Jurkat, Clone E6-1 (cell line): ENCODE results near the gene CDRT4.

Source experiments
- DNase-seq: peaks from one replicate; pipeline ENCODE4 v3.0.0-alpha.2; 2011; ENCODE audit warnings: low read depth, low spot score
- H3K4me3 ChIP-seq: 2 replicates; pipeline ENCODE4 v1.5.1; 2011; ENCODE audit warnings: mild to moderate bottlenecking, low read length, control low read depth, moderate library complexity

Gene CDRT4

DNA sequence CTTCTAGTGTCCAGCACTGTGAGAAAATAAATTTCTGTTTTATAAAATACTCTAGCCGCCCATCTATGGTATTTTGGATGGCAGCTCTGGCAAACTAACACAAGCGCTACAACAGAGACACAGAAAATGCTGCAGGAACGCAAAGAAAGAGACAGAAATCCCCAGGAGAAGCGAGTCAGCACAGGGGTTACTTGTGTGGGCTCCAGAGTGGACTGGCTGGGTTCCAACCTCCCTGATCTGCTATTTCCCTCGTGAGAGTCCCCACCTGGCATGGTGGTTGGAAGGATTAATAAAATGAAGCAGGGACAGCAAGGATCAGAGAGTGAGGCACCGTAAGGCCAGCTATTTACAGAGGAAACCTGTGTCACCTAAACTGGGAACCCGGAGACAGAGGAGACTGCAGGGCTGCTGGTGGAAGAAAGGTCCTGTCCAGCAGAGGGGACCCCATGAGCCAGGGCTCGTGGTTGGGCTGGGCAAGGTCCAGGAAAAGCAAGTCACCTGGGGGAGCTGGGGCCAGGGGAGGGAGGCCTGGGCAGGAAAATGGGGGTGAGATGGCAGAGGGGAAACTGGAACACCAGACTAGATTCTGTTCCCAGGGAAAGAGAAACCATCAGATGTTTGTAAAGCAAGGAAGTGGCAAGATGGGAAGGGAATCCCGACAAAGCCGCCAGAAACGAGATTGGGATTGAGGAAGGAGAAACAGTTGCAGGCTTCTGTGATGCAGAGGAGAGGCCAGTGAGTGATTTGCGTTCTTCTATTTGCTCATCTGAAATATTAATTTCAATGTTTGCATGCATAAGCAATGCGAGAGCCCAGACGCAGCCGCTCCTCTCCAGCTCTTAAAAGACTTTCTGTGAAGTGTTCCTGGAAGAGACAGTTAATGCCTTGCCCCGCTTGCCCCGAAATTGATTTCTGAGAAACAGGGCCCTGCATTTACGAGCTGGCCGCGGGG lies 63.0 kb downstream of the CDRT4 start:
- no peak overlapping the region for H3K4me3 ChIP-seq
- DNase-seq, result no peak

DNA sequence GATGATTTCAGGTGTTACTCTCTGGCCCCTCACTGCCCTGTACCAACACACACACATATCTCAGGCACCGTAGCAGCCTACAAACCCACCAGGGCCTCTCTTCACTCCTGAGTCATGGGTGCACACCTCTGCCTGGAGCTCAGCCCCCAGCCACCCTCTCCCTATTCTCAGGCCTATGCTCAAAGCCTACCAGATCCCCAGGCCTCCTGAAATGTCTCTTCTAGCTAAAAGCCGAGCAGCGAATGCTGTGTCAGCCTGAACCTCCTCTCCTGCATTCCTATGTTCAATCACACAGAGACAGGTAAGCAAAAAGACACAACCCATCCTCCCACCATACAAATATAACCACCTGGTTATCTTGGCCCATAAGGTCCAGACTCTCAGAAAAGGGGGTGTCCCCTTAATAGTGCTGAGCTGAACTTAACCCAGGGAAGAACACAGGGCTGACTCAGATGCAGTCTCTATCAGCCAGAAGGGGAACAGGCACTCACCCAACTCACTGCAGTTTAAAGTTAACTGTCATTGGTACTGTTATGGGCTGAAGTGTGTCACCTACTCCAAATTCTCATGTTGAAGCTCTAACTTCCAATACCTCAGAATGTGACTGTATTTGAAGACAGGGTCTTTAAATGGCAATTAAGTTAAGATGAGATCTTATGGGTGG lies 64.0 kb downstream of the CDRT4 start:
- no peak overlapping the region for H3K4me3 ChIP-seq
- DNase-seq, result no peak

DNA sequence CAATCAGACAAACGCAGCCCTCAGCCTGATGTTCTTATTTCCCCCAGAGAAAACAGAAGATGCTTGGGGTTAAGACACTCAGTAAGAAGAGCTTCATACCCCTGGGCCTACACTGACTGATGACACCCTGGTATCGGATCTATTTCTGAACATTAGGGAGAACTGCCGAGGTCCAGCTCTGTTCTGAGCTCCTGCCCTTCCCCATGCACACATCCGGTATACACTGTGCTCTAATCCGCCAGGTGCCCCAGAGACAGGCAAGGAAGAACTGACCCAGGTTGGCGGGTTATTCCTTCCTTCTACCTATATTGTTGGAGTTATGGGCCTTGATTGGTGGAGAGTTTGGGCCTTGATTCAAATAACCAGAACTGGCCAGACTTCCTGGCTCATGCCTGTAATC lies 68.0 kb downstream of the CDRT4 start:
- H3K4me3 ChIP-seq, result no peak overlapping the region

DNA sequence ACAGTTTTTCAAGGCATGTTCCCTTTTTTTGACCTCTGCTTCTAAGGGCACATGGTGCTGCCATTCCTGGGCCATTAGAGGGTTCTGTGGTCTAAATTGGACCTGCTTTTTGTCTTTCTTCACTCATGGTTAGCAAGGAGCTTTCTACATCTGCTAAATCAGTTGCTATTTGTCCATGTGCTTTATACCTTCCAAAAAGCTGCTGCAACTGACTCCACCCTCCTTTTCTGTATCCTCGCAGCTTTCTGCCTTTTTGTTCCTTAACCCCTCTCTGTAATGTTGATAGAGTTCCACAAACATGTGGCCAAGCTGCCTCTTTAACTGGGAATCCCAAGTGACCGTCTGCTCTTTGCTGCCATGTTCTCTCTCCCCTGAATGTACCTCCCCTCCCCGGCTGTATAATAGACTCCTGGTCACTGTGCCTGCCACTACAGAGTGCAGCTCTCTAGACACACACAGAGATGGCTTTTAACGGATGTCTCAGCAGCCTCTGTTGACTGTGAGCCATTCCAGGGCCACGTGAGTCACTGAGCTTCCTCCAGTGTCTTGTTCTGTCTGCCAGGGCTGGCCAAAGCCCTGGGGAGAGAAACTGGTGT lies 68.6 kb downstream of the CDRT4 start:
- no peak for DNase-seq
- no peak overlapping the region for H3K4me3 ChIP-seq

More for the DNA sequence above, 68.0 kb downstream of the CDRT4 start:
- no peak for DNase-seq

DNA sequence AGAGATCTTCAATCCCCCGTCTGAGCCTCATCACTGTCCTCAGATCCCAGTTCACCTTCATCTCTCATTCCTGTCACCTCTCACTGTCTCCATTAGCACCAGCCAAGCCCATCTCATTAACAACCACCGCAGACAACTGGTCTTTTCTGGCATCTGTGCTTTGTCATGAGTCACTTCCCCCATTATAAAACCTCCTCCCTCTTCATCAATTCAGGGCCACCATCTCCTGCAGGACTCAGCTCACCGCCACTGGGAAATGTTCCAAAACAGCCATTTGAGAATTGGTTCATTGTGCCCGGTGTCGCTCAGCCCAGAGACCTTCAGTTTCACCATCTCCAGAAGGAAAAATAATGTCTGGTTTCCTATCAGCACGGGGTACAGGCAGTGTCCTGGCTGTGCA lies 69.1 kb downstream of the CDRT4 start:
- H3K4me3 ChIP-seq, result no peak overlapping the region
- no peak for DNase-seq

DNA sequence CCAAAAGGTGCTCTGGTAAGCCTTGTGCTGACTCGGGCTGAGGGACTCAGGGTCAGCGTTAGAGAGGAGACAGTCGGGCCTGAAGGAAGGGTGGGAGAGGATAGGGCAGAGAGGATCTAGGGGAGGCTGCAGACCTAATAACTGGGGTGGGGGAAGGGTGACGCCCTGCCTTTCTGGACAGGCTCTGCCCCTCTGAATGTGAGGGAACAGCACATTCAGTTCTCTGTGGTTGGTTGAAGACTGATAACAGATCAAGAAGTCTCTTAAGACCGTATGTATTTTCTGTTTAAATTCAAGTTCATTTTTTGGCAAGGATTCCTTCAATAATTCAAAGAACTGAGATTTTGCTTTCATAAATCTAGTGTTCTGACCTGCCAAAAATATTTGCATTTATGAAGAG lies 69.8 kb downstream of the CDRT4 start:
- no peak for DNase-seq
- no peak overlapping the region for H3K4me3 ChIP-seq

DNA sequence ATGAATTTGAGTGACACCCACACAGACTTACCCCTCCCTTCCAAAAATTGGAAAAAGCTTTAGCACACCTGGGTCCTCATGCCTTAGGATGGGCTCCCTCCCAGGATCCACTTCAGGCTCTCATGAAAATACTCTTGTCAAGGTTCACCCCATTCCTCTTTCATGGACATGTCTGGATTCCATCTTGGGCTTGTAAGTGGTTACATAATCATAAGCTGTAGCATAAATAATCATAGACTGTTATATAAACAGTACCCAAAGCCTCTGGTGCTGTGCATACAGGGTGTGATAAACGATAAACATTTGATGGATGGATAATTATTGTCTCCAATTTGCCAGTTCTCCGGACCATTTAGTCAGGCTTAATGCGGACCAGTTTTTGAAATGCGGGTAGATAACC lies 72.3 kb downstream of the CDRT4 start:
- no peak for DNase-seq
- H3K4me3 ChIP-seq, result no peak overlapping the region

DNA sequence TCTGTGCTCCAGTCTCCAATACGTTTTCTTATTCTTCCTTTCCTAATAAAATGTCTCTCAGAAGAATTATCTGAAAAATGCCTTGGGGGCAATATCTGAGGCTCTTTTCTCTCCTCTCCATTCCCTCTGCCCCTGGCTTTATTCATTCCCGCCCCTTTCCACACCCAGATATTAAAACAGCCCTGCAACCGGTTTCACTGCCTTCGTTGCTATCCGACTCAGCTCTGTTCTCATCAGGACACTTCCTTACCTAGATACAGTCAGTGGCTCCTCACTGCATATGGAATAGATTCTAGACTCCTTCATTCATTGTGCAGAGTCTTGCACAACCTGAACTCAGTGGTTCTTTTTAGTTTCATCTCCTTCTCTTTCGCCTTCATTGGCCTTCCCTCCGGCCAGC lies 74.0 kb downstream of the CDRT4 start:
- no peak for DNase-seq
- H3K4me3 ChIP-seq, result no peak overlapping the region

DNA sequence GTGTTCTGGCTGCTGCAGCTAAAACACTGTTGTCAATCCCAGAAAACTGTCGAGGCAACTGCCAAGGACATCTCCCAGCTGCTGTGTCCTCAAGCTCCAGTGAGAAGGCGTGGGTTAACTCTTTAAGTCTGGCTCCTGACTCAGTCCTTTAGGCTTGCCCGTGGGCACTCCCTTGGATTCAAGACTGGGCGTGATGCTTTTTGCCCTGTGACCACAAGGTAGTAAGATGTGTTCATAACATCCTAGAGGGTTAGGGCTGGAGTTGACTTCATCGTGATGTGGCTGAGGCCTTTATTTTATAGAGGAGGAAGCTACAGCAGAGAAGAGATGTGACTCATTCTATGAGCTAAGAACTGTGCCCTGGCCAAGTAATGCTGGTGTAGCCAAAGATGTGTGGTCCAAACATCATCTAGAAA lies 75.1 kb downstream of the CDRT4 start:
- no peak overlapping the region for H3K4me3 ChIP-seq
- no peak for DNase-seq

DNA sequence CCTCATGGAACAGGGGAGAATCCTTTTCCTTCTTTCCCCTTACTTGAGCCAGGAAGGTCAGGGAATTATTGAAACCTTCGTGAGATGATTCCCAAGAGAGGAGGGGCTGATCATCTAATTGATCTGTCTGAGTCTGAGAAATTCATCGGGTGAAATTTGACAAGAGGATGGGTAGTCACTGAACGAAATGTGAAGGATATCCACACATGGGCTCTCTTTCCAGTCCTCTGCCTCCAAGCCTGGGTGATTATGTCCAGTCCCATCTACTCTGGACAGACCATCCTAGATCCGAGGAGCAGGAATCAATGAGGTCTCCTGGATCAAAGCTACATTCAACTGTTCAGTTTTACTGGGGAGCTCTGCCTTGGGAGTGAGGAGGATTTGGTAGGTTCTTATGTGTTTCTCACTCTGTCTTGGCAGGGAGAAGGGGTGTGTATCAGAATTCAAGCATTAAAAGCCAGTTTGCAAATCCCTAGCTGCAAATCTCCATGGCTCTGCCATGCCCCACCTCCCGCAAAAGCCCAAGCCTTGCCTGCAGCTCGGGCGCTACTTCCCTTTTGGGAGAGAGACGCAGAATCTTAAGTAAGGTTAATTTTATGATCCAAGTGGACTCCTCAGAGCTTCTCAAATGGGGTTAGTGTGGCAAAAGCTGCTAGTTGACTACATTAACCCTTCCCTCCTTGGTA lies 78.9 kb downstream of the CDRT4 start:
- H3K4me3 ChIP-seq, result no peak overlapping the region
- DNase-seq, result no peak

DNA sequence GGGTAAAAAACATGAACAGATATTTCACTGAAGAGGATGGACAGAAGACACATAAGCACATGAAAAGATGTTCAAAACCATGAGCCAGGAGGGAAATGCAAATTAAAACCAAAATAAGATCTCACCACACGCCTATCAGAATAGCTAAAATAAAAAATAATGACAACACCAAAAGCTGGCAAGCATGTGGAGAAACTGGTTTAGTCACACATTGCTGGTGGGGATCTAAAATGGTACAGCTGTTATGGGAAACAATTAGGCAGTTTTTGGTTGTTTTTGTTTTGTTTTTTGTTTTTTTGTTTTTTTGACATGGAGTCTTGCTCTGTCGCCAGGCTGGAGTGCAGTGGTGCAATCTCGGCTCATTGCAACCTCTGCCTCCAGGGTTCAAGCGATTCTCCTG lies 81.3 kb downstream of the CDRT4 start:
- H3K4me3 ChIP-seq, result no peak overlapping the region
- no peak for DNase-seq
